HG03103 (cell line): Measurements from ENCODE around the gene ZNF827.

Source experiments
- ATAC-seq: cut with Tn5 transposase; IDR thresholded peaks from one replicate; pipeline ENCODE4 v1.9.1; 2021; ENCODE audit warnings: low read depth; ENCODE audit not compliant: unreplicated experiment

Gene ZNF827, protein sequence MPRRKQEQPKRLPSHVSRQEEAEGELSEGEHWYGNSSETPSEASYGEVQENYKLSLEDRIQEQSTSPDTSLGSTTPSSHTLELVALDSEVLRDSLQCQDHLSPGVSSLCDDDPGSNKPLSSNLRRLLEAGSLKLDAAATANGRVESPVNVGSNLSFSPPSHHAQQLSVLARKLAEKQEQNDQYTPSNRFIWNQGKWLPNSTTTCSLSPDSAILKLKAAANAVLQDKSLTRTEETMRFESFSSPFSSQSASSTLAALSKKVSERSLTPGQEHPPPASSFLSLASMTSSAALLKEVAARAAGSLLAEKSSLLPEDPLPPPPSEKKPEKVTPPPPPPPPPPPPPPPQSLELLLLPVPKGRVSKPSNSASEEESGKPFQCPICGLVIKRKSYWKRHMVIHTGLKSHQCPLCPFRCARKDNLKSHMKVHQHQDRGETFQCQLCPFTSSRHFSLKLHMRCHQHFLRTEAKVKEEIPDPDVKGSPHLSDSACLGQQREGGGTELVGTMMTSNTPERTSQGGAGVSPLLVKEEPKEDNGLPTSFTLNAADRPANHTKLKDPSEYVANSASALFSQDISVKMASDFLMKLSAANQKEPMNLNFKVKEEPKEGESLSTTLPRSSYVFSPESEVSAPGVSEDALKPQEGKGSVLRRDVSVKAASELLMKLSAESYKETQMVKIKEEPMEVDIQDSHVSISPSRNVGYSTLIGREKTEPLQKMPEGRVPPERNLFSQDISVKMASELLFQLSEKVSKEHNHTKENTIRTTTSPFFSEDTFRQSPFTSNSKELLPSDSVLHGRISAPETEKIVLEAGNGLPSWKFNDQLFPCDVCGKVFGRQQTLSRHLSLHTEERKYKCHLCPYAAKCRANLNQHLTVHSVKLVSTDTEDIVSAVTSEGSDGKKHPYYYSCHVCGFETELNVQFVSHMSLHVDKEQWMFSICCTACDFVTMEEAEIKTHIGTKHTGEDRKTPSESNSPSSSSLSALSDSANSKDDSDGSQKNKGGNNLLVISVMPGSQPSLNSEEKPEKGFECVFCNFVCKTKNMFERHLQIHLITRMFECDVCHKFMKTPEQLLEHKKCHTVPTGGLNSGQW

GRCh38 chr4:145938618-145939440 lies at the start of gene ZNF827:
ZNF827 (minus strand) TSS chr4:145938823; CDS start chr4:145938407, 416 bp downstream.
- peak; percentile 30 for ATAC-seq

- ATAC-seq = no peak
Observed at GRCh38 chr4:145984563-145984962, 45.9 kb upstream of the ZNF827 start.

DNA sequence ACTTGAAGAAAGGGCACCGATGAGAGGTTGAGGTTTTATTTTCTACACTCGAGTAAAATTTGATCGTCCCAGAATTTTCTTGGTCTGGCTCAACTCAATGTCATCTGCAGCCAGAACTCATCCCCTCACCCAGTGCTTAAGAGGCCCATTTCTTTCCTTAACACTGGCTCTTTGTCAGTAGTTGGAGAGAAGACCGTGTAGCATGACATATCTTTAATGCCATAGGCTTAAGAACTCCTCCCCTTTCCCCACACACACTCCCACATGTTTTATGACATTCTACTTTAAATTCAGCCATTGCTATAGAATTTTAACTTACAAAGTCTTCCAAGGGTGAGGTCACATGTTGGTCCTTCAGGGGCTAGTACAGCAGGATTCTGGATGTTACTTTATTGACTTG lies 44.2 kb upstream of the ZNF827 start:
- ATAC-seq = no peak

- no peak for ATAC-seq
Observed at GRCh38 chr4:145979160-145979559, 40.5 kb upstream of the ZNF827 start.

DNA sequence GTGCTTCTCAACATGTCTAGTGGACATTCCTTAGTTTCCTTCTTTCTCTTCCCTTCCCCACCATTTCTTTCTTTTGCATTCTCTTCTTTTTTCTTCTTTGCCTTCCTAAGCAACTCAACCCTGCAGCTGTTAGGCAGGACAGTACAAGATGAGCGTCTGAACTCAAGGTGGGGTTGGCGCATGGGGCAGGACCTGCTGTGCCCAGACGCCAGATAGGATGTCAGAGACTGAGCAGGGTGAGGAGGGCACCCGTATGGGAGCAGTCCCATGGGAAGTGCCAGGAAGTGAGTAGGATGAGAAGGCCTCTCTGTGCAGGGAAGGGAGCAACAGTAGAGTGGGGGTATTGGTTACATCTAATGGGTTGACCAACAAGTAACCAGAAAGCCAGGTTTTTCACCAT lies 38.1 kb upstream of the ZNF827 start:
- no peak for ATAC-seq

- no peak for ATAC-seq
Observed at GRCh38 chr4:145960012-145960411, 21.4 kb upstream of the ZNF827 start.

- no peak for ATAC-seq
Observed at GRCh38 chr4:145957302-145957701, 18.7 kb upstream of the ZNF827 start.

DNA sequence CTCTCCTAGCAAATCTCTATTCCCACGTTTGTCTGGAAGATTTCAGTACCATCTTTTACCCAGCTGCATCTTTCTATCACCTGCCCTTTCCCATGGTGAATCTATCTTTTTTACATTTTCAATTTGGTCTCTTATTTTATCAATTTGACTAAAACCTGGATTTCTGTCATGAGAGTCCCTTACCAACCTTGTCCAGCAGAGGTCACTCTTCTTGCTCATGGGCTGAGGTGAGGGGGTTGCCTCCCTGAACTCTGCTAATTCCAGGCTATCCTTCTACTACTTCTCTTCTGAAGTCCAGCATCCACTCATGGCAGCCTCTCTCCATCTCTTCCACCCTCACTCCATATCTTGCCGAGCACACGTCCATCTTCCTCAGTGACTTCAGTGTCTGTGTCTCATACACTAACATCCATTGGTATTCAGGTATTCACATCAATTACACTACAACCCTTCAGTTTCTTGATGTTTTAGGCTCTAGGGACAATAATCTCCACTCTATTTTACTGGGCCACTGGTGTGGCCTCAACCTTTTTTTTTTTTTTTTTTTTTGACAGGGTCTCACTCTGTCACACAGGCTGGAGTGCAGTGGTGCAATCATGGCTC lies 17.8 kb upstream of the ZNF827 start:
- no peak for ATAC-seq

DNA sequence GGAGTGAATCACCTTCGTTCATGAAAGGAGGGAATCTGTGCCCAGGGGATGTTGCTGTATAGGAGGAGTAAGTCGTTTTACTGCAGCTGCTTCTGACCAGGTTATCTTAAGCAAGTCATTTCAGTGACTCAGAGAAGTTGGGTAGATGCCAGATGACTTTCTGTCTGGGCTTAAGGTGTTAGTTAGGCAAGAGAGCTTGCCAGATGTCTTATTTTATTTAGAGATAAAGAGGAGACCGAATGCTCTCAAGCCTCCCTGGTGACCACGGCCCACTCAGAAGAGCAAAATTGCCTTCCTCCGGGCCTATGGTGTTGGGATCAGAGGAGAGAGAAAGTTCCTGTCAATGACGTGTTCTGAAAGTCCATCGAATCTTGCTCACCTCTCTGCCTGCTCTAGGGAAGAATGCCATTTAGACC lies 16.3 kb upstream of the ZNF827 start:
- ATAC-seq = no peak

GRCh38 chr4:145951931-145952330 lies 13.3 kb upstream of the ZNF827 start:
- no peak for ATAC-seq

GRCh38 chr4:145945431-145946155 lies 7.0 kb upstream of the ZNF827 start:
- no peak for ATAC-seq

- no peak for ATAC-seq
Observed at GRCh38 chr4:145944886-145945285, 6.3 kb upstream of the ZNF827 start.

GRCh38 chr4:145939856-145940255 lies 1.2 kb upstream of the ZNF827 start:
- no peak for ATAC-seq

- no peak for ATAC-seq
Observed at GRCh38 chr4:145939441-145939750, 773 bp upstream of the ZNF827 start.

DNA sequence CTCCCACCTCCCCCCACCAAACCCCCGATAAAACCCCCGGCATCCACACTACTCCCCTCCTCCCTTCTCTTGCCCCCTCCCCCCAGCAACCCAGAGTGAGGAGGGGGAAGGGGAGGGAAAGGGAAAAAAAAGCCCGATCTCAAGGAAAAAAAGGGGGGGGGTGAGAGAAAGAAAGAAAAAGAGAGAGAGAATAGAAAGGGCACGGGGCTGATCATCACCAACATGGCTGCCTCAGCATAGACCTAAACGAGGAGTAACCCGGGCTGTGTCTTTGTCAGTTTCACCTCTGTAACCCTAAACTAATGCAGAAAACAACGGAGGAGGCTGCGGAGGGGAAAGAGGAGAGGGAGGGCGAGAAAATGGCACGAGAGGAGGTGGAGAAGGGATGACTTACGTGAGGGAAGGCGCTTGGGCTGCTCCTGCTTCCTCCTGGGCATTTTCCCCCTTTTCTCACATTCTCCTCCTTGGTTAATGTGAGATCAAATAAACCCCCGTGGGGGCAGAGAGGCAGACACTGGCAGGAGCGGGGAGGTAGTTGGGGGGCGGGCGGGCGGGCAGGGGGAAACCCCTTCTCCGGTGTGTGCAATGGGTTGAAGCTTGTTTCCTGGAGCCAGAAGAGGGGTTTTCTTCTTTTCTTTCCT lies 532 bp downstream of the ZNF827 start:
- no peak for ATAC-seq

DNA sequence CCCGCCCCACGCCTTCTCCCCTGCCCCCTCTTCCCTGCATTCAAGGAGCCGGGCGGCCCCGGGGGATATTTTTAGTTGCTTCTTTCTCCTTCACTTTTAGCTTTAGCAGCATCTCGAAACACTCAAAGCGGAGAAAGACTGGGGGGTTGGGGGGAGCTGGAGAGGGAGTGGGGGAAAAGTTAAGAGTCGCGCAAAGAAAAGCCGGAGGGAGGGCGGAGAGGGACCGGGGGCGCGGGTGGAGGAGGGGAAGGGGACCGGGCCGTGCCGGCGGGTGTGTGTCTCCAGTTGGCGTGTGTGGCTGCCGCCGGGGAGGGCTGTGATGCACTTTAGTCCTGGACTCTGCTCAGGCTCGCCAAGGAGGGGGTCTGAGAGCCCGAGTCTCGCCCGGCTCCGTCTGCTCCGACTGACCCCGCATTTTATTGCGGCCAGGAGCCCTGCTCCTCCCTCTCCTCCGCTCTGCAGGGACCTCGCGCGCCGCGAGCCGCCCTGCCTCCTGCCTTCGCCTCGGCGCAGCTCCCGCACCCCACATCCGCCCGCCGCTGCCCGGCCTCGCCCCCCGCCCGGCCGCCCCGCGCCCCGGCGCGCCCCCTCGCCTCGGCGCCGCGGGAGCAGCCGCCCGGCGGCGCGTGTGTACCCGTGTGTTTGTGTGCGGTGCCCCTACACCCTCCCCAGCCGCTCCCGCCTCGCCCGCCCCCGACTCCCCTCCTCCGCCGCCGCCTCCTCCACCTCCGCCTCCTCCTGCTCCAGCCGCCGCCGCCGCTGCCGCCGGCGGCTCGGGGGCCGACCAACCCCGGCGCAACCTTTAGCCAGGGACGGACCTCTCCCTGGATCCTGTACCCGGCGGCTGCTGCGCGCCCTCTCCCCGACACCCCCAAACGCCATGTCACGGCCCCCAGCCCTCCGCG lies 1.4 kb downstream of the ZNF827 start:
- ATAC-seq = no peak

DNA sequence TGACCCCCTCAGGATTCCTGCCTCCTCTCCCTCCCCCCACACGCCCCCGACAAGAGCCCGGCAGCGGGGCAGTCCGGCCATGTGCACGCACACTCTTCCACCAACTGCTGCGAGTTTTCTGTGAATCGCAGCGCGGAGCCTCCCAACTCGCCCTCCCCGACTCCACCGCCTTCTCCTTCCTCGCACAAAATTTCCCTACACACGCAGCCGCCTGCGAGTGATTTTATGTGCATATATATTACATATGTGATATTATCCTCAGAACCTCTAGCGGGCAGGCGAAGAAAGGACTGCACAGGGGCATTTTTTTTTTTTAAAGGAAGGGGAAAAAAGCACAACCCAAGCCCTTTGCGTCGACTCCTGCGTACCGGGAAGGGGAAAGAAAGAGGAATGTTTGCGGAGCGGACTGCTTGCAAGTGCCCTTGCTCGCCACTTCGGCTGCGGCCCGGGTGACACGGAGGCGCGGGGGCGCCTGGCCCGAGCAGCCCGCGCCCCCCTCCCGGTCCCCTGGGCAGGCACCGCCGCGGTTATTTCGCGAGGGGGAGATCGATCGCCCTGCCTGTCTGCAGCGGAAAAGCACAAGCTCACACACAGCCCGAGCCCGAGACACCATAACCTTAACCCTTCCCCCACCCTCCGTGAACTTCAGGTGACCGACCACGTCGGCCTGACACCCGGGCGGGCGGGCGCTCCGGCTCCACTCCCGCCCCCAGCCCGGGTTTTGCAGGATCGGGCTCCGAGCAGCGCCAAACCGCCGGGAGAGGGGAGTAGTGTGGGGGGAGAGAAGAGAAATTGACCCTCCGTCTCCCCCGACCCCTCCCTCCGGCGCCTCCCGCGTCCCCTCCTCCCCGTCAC lies 2.3 kb downstream of the ZNF827 start:
- peak; percentile 39 for ATAC-seq
